ENCODE data around the gene KRTAP5-8.
"Not testable (repeated sequence)": the region's sequence is repeated elsewhere in the genome, so short reads cannot be mapped to it uniquely, and the experiment has no call there.

The KRTAP5-8 gene

DNA sequence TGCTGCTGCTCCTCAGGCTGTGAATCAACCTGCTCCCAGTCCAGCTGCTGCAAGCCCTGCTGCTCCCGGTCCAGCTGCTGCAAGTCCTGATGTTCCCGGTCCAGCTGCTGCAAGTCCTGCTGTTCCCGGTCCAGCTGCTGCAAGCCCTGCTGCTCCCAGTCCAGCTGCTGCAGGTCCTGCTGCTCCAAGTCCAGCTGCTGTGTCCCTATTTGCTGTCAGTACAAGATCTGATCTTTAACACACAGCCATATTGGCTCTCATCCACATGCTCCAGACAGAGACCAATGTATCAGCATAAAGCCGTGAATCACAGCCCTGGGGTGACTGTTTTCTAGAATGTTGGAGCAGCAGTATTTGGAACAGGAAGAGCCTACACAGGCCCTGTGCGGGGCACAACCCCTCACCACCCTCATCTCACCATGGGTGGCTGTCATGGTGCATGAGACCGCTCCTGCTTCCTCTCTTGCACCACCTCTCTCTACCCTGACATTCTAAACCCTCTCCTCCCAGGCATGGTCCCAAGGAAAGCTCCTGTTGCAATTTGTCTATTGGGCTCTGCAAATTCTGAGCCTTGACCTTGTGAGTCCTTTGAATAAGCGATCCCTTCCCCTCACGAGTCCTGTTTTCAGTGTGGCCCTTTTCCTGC lies 31.0 kb downstream of the KRTAP5-8 start:
- Histone ChIP-seq H3K27me3 (ENCODE audit: insufficient read depth, low read length, poor library complexity) (no peaks in the 10 kb centered on the region), H2AFZ (ENCODE audit: low read depth, low read length) (no peak overlapping the region), H3K4me1 (ENCODE audit: insufficient read depth, low read length) (no peaks in the 10 kb centered on the region), H3K79me2 (ENCODE audit: insufficient read depth, low read length) (no peaks in the 10 kb centered on the region), H3K36me3 (ENCODE audit: insufficient read depth, low read length) (no peaks in the 10 kb centered on the region), H3K9me3 (ENCODE audit: insufficient read depth, low read length, severe bottlenecking) (no peaks in the 10 kb centered on the region), H3K4me3 (ENCODE audit: low read depth in 1 of 2, low read length in 2 of 2) (no peak overlapping the region), H3K9ac (ENCODE audit: low read depth, low read length) (no peak overlapping the region), H3K4me2 (ENCODE audit: insufficient read depth, low read length) (no peak overlapping the region), H3K27ac (ENCODE audit: low read length) (no peak overlapping the region), H4K20me1 (ENCODE audit: insufficient read depth, low read length) (peaks cover 3% of the 10 kb centered on the region; the same call in 1 of the 2 replicates)
- no peak for ATAC-seq (ENCODE audit: insufficient read depth, low read depth)
- TF ChIP-seq EZH2 (IDR thresholded peaks at IDR 0.05; ENCODE audit: borderline replicate concordance, low read depth, low read length, severe bottlenecking) = no peak
- TF ChIP-seq, protein P1, sequence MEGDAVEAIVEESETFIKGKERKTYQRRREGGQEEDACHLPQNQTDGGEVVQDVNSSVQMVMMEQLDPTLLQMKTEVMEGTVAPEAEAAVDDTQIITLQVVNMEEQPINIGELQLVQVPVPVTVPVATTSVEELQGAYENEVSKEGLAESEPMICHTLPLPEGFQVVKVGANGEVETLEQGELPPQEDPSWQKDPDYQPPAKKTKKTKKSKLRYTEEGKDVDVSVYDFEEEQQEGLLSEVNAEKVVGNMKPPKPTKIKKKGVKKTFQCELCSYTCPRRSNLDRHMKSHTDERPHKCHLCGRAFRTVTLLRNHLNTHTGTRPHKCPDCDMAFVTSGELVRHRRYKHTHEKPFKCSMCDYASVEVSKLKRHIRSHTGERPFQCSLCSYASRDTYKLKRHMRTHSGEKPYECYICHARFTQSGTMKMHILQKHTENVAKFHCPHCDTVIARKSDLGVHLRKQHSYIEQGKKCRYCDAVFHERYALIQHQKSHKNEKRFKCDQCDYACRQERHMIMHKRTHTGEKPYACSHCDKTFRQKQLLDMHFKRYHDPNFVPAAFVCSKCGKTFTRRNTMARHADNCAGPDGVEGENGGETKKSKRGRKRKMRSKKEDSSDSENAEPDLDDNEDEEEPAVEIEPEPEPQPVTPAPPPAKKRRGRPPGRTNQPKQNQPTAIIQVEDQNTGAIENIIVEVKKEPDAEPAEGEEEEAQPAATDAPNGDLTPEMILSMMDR (IDR thresholded peaks at IDR 0.05; ENCODE audit: borderline replicate concordance, extremely low read depth, low read length, poor library complexity, severe bottlenecking) = no peak
- no peak for DNase-seq

DNA sequence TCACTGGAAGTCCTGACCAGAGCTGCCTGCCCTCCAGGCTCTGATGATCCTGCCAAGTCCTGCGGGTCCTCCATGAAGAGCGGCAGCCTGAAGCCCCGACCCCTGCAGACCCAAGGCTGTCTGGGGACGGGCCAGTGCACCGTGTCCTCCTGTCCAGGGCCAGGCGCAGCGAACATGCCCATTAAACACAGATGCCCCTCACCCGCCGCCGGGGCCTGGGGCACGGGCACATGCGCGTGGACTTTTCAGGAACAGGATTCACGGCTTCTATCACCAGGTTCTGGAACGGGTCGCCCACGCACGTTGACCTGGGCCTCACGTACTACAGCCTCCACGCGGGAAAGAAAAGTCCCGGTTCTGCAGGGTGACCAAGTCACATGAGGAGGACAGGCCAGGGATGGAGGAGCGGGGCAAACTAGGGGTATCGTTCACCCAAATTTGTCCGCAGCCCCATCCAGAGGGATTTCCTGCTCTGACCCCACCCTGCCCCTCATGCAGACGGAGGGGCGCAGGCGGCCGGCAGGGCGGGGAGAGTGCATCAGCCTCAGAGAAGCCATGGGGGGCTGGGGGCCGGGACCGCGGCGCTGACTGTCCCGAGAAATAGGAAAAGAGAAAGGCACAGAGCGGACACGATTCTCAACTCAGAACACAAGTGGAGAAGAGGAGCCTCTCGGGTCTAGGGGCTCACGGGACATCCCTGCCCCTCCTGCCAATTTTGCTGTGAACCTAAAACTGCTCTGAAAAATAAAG lies 33.5 kb downstream of the KRTAP5-8 start:
- not testable (repeated sequence) for H3K36me3 ChIP-seq (ENCODE audit: insufficient read depth, low read length); H3K4me3 ChIP-seq (ENCODE audit: low read depth in 1 of 2, low read length in 2 of 2); H3K9me3 ChIP-seq (ENCODE audit: insufficient read depth, low read length, severe bottlenecking); H3K79me2 ChIP-seq (ENCODE audit: insufficient read depth, low read length); H3K27me3 ChIP-seq (ENCODE audit: insufficient read depth, low read length, poor library complexity); ATAC-seq (ENCODE audit: insufficient read depth, low read depth); H3K9ac ChIP-seq (ENCODE audit: low read depth, low read length); DNase-seq; H3K4me1 ChIP-seq (ENCODE audit: insufficient read depth, low read length); H2AFZ ChIP-seq (ENCODE audit: low read depth, low read length); H4K20me1 ChIP-seq (ENCODE audit: insufficient read depth, low read length); H3K4me2 ChIP-seq (ENCODE audit: insufficient read depth, low read length); H3K27ac ChIP-seq (ENCODE audit: low read length)

DNA sequence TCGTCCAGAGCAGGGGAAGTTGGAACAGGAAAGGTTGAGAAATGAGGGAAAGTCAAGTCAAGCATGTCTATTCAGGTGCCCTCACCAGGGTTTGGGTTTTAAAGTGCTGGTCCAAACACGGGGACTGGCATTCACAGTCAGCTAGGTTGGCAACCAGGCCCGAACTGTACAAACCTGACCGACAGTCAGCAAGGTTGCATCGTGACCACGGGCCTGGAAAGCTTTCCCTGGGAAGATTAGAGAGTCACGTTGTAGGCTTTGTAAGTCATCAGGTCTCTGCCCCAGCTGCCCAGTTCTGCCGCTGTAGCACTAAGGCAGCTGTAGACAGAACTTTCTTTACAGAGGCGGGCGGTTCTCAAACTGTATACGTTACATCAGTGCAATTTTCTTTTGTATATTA lies 35.0 kb downstream of the KRTAP5-8 start:
- no peaks in the 10 kb centered on the region; the same call in 1 of the 2 replicates for H4K20me1 ChIP-seq (ENCODE audit: insufficient read depth, low read length)
- H3K4me3 ChIP-seq (ENCODE audit: low read depth in 1 of 2, low read length in 2 of 2) = no peak overlapping the region
- no peak overlapping the region for H3K4me2 ChIP-seq (ENCODE audit: insufficient read depth, low read length)
- no peaks in the 10 kb centered on the region for H3K79me2 ChIP-seq (ENCODE audit: insufficient read depth, low read length)
- H3K4me1 ChIP-seq (ENCODE audit: insufficient read depth, low read length) = no peaks in the 10 kb centered on the region
- no peaks in the 10 kb centered on the region for H3K36me3 ChIP-seq (ENCODE audit: insufficient read depth, low read length)
- H3K9me3 ChIP-seq (ENCODE audit: insufficient read depth, low read length, severe bottlenecking) = no peaks in the 10 kb centered on the region
- no peak overlapping the region for H2AFZ ChIP-seq (ENCODE audit: low read depth, low read length)
- TF ChIP-seq, protein P1 (IDR thresholded peaks at IDR 0.05; ENCODE audit: borderline replicate concordance, extremely low read depth, low read length, poor library complexity, severe bottlenecking) = no peak
- no peak for TF ChIP-seq EZH2 (IDR thresholded peaks at IDR 0.05; ENCODE audit: borderline replicate concordance, low read depth, low read length, severe bottlenecking)
- DNase-seq (no peak), ATAC-seq (ENCODE audit: insufficient read depth, low read depth) (no peak)
- H3K9ac ChIP-seq (ENCODE audit: low read depth, low read length) = no peak overlapping the region
- H3K27ac ChIP-seq (ENCODE audit: low read length) = no peak overlapping the region
- H3K27me3 ChIP-seq (ENCODE audit: insufficient read depth, low read length, poor library complexity) = no peaks in the 10 kb centered on the region

DNA sequence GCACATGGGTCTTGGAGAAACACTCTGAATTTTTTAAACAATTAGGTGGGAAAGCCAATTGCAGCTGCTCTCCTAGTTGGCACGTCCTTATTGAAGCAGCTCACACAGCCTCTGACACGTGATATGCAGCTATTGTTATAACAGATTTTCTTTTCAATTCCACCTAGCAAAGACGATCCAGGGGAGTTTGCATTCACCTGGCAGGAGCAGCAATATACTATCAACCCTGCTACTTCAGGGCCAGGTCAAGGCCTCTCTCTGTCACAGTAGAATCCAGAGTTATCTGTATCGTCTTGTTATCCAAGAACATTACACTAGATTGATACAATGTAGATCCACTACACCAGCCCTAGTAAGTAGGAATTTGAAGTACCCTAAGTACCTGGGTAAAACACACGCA lies 36.6 kb downstream of the KRTAP5-8 start:
- no peak for TF ChIP-seq EZH2 (IDR thresholded peaks at IDR 0.05; ENCODE audit: borderline replicate concordance, low read depth, low read length, severe bottlenecking)
- TF ChIP-seq, protein P1 (IDR thresholded peaks at IDR 0.05; ENCODE audit: borderline replicate concordance, extremely low read depth, low read length, poor library complexity, severe bottlenecking) = no peak
- Histone ChIP-seq H3K36me3 (ENCODE audit: insufficient read depth, low read length) (no peaks in the 10 kb centered on the region), H3K79me2 (ENCODE audit: insufficient read depth, low read length) (no peaks in the 10 kb centered on the region), H3K9ac (ENCODE audit: low read depth, low read length) (no peak overlapping the region), H3K4me3 (ENCODE audit: low read depth in 1 of 2, low read length in 2 of 2) (no peak overlapping the region), H3K27me3 (ENCODE audit: insufficient read depth, low read length, poor library complexity) (no peaks in the 10 kb centered on the region), H3K27ac (ENCODE audit: low read length) (no peak overlapping the region), H3K4me1 (ENCODE audit: insufficient read depth, low read length) (no peaks in the 10 kb centered on the region), H2AFZ (ENCODE audit: low read depth, low read length) (no peak overlapping the region), H3K9me3 (ENCODE audit: insufficient read depth, low read length, severe bottlenecking) (no peaks in the 10 kb centered on the region), H3K4me2 (ENCODE audit: insufficient read depth, low read length) (no peak overlapping the region), H4K20me1 (ENCODE audit: insufficient read depth, low read length) (no peaks in the 10 kb centered on the region; the same call in 1 of the 2 replicates)
- ATAC-seq (ENCODE audit: insufficient read depth, low read depth) (no peak), DNase-seq (no peak)
